Astrocyte of the cerebellum (primary cell): ENCODE results near the gene DAB2IP.

ENCODE experiments used
- DNase-seq: peaks from one replicate; pipeline ENCODE4 v3.0.0-alpha.2; 2011; ENCODE audit warnings: low read depth
- H3K4me3 ChIP-seq: 2 replicates; pipeline ENCODE4 v1.5.1; 2011; ENCODE audit warnings: mild to moderate bottlenecking, low read depth, low read length, moderate library complexity
- in situ Hi-C: cut with HindIII; loops from 2 replicates; pipeline ENCODE4 v1.10.0; 2017; ENCODE audit warnings: low sequenced_read_pairs
- TF ChIP-seq, protein P1 (sequence below): IDR thresholded peaks from 2 replicates; pipeline ENCODE4 v1.5.1; 2012; ENCODE audit warnings: low read length, low read depth, moderate library complexity, mild to moderate bottlenecking; ENCODE audit errors: missing control alignments

Gene DAB2IP

DNA sequence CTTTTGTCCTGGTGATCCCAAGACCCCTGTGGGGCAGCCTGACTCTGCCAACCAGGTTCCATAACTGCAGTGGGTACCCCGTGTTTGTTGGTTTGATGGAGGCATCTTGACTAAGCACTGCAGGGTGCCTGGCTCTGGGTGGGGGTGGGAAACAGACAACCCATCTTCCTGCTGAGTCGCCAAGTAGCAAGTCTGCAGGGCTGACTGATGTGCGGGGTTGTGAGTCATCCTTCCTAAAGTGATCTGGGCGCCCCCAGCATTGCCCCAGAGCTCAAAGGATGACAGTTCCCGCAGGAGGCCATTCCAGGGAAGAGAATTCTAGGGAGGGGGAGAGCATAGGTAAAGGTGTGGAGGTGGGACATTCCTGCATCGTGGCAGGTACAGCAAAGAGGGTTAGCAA lies 23.5 kb downstream of the DAB2IP start:
- TF ChIP-seq, protein P1, sequence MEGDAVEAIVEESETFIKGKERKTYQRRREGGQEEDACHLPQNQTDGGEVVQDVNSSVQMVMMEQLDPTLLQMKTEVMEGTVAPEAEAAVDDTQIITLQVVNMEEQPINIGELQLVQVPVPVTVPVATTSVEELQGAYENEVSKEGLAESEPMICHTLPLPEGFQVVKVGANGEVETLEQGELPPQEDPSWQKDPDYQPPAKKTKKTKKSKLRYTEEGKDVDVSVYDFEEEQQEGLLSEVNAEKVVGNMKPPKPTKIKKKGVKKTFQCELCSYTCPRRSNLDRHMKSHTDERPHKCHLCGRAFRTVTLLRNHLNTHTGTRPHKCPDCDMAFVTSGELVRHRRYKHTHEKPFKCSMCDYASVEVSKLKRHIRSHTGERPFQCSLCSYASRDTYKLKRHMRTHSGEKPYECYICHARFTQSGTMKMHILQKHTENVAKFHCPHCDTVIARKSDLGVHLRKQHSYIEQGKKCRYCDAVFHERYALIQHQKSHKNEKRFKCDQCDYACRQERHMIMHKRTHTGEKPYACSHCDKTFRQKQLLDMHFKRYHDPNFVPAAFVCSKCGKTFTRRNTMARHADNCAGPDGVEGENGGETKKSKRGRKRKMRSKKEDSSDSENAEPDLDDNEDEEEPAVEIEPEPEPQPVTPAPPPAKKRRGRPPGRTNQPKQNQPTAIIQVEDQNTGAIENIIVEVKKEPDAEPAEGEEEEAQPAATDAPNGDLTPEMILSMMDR, result no peak
- no peak for DNase-seq
- no peak overlapping the region for H3K4me3 ChIP-seq
- in situ Hi-C loops, result loop anchor here (25.0 kb wide), 1 partner anchor 312 kb away; no protein-coding TSS in a partner anchor

DNA sequence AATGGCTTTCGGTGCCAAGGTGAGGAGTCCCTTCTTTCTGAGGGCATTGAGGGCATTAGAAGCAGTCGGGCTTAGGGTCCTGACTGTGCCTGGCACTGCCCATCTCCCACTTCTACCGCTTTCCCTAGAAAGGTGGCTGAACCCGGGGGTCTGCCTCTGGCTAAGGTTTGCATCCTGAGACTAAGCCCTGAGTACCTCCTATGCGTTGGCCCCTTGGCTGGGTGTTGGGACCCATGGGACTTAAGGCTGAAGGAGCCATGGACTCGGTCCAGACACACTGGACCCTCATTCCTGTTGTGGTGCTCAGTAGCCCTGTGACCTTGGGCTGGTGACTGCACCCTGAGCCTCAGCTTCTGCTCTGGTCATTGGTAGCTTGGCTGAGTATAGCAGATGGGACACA lies 23.9 kb downstream of the DAB2IP start:
- in situ Hi-C loops, result loop anchor here (25.0 kb wide), 1 partner anchor 312 kb away; no protein-coding TSS in a partner anchor
- H3K4me3 ChIP-seq, result no peak overlapping the region
- DNase-seq, result no peak
- TF ChIP-seq, protein P1, result no peak

DNA sequence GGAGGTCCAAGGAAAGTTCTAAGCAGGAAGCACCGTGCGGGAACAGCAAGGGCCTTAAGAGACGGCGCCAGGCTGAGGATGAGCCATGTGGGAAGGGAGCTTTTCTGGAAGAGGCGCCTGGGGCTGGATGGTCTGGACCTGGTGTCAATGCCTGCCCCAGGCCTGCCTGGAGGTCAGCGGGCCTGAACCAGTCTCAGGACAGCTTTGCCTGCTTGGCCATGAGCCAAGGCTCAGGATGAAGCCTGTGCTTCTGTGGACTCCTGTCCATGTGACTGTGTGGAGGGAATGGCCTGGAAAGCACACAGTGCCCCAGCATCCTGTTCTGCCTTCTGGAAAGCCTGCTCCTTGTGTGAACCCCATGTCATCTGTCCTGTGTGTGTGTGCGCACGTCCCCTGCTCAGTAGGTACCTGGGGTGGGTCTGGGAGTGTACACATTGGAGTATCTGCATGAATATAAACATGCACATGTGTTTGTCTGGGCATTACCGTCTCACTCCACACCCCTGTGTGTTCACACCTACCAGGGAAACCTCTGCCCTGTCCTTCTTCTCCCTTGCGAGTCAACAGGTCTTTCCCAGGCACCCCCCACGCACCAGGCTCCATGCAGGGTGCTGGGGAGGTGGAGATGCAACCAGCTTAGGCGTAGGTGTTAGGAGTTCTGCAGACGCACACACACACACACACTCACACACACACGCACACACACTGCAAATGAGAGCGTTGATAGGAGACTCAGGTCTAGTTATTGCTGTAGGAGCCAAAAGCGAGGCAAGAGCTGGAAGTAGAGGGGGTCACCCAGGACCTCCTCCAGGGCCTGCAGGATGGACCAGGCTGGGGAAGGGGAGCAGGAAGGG lies 24.8 kb downstream of the DAB2IP start:
- DNase-seq, result no peak
- in situ Hi-C loops, result loop anchor here (25.0 kb wide), 1 partner anchor 311 kb away; no protein-coding TSS in a partner anchor
- no peak overlapping the region for H3K4me3 ChIP-seq
- TF ChIP-seq, protein P1, result no peak

DNA sequence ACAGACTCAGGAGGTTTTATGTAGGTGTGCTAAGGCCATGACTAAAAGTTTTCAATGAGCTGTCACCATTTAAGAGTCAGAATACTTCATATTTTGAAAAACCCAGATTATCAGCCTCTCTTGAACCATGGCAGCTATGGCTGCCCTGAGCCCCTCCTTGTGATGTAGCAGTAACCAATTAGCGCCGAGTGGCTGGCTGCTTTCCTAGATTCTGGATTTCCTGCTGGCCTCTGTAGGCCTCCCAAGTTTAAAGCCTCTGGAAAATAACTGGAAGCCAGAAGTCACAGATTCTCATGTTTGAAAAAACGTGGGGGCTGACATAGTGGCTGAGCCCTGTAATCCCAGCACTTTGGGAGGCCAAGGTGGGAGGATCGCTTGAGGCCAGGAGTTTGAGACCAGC lies 25.5 kb downstream of the DAB2IP start:
- TF ChIP-seq, protein P1, result no peak
- in situ Hi-C loops, result loop anchor here (25.0 kb wide), 1 partner anchor 310 kb away; no protein-coding TSS in a partner anchor
- DNase-seq, result no peak
- H3K4me3 ChIP-seq, result no peak overlapping the region

DNA sequence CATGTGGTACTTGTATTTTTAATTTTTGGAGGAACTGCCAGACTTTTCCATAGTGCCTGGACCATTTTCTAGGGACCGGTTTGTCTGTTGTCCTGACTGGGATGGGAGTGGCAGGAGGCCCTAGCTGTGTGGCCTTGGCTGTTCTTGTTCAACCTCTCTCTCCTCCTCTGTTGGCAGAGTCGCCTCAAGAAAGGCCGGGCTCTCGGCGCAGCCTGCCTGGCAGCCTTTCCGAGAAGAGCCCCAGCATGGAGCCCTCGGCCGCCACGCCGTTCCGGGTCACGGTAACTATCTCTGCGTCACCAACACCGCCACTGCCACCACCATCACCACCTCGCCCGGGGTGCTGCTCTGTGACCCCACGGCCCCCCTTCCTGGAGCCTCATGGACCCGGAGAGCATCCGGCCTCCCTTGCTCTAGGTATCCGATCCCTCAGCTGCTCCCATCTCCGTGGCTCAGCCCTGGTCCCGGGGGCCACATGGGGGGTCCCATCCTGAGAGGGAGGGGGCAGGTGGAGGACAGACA lies 27.1 kb downstream of the DAB2IP start:
- in situ Hi-C loops, result loop anchor here (25.0 kb wide), 1 partner anchor 309 kb away; no protein-coding TSS in a partner anchor
- TF ChIP-seq, protein P1, result no peak
- H3K4me3 ChIP-seq, result no peak overlapping the region
- no peak for DNase-seq

DNA sequence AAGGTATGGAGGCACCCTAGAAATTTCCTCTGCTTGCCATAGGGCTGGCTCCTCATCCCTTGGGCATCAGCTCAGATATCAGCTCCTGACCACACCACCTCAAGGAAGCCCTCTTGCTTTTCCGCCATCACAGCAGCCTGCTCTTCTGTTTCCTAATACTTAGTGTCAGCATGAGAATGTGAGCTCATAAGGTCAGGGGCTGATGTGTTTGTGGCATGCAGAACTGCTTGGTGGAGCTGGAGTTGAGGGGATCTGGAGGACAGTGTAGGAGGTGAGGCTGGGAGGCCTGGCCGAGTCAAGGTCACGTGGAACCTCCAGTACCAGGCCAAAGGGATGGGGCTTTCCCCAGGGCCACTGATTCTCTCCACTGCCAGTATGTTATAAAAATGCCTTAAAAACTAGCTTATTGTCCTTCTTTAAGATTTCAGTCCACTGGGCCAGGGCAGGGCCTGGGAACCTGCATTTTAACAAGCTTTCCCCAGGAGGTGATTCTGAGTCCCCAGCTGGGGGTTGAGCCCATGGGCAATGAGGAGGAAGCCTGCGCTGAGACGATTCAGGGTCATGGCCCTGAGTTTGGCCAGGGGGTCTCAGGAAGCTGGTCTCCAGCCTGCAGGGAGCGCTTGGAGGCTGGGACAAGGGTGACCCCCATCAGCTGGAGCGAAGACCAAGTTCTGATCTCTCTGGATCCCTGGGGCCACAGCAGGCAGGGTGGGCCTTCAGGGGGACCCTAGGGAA lies 28.6 kb downstream of the DAB2IP start:
- TF ChIP-seq, protein P1, result no peak
- in situ Hi-C loops, result loop anchor here (25.0 kb wide), 1 partner anchor 307 kb away; no protein-coding TSS in a partner anchor
- no peak overlapping the region for H3K4me3 ChIP-seq
- no peak for DNase-seq
